Suprapubic skin (tissue), 4 donors: ENCODE measurements around the gene PTPN20. TPM values are rescaled to one million over a fixed set of nuclear protein-coding genes. Genes with fewer than 3 reads are reported as not detected.

Experiments used
- DNase-seq, 2 donors: peaks; one replicate each; pipeline ENCODE4 v3.0.0-alpha.2; 2019; ENCODE audit warnings: low spot score in 2 of 2
- H3K27ac ChIP-seq: fragments of 200-600 bp; sonication (generic); one replicate; pipeline ENCODE4 v1.5.1; 2019
- H3K27me3 ChIP-seq: fragments of 200-600 bp; sonication (generic); one replicate; pipeline ENCODE4 v1.5.1; 2019
- H3K36me3 ChIP-seq: fragments of 200-600 bp; sonication (generic); one replicate; pipeline ENCODE4 v1.5.1; 2019
- H3K4me1 ChIP-seq: fragments of 200-600 bp; sonication (generic); one replicate; pipeline ENCODE4 v1.5.1; 2019
- H3K4me3 ChIP-seq: fragments of 200-600 bp; sonication (generic); one replicate; pipeline ENCODE4 v1.5.1; 2019; ENCODE audit warnings: mild to moderate bottlenecking
- H3K9me3 ChIP-seq: fragments of 200-600 bp; sonication (generic); one replicate; pipeline ENCODE4 v1.5.1; 2019
- CTCF ChIP-seq, 2 donors: fragments of 200-600 bp in 1 of 2; fragments of 450-650 bp in 1 of 2; sonication (generic) in 1 of 2; IDR thresholded peaks; one replicate each; pipeline ENCODE4 v1.5.1; 2016 to 2019; ENCODE audit warnings: antibody characterized with exemption in 2 of 2, mild to moderate bottlenecking in 1 of 2, moderate library complexity in 1 of 2
- EP300 ChIP-seq: sonication (generic); formaldehyde crosslinking; IDR thresholded peaks from one replicate; pipeline ENCODE4 v1.6.1; 2017; ENCODE audit warnings: antibody characterized with exemption
- POLR2A ChIP-seq, 2 donors: fragments of 450-650 bp; IDR thresholded peaks; one replicate each; pipeline ENCODE4 v1.6.1; 2017; ENCODE audit warnings: antibody characterized with exemption in 2 of 2, mild to moderate bottlenecking in 2 of 2, moderate library complexity in 2 of 2
- POLR2AphosphoS5 ChIP-seq, 3 donors: sonication (generic); formaldehyde crosslinking; IDR thresholded peaks; one replicate each; pipeline ENCODE4 v1.6.1; 2017; ENCODE audit warnings: antibody characterized with exemption in 3 of 3
- WGBS: methylation state at CpG from one replicate; pipeline ENCODE4 v1.1.5; 2018; 5-methylcytosine and 5-hydroxymethylcytosine counted together
- total RNA-seq, 4 donors: library from RNA; depleted of rRNA; stranded (reverse); fragments of >200 nt; gene quantifications; one replicate each; pipeline ENCODE4 v1.1.0, GENCODE V29; 2016

Gene PTPN20
- total RNA-seq, 4 donors from 2014 or later = 3.2 to 11.5 (median 6.4) TPM

DNA sequence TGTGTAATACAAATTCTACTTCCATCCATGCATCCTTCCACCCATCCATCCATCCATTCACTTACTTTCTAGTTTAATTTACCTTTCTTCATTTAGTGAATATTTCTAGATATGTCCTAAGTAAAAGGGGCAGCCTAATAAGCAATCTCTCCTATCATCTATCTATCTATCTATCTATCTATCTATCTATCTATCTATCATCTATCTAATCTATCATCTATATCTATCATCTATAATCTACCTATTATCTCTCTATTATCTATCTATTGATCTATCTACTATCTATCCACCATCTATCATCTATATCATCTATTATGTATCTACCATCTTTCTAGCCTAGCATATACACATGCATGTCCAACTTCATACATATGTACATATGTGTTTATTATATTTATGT, 104.2 kb downstream of the PTPN20 start:
- no peak for DNase-seq
- Histone ChIP-seq H3K4me1 (peaks cover 5% of the 10 kb centered on the region), H3K27ac (no peak overlapping the region), H3K36me3 (no peaks in the 10 kb centered on the region), H3K27me3 (no peaks in the 10 kb centered on the region), H3K4me3 (no peak overlapping the region), H3K9me3 (no peaks in the 10 kb centered on the region)
- TF ChIP-seq POLR2A (IDR thresholded peaks at IDR 0.05) = no peak
- no peak for TF ChIP-seq EP300

- no peaks in the 10 kb centered on the region for H3K27me3 ChIP-seq
- 94% methylated on average over 8 of the region's 8 CpGs for WGBS
- no peak overlapping the region for H3K27ac ChIP-seq
- no peaks in the 10 kb centered on the region for H3K36me3 ChIP-seq
- peaks cover 5% of the 10 kb centered on the region for H3K4me1 ChIP-seq
- no peaks in the 10 kb centered on the region for H3K9me3 ChIP-seq
- H3K4me3 ChIP-seq = no peak overlapping the region
- TF ChIP-seq EP300 (no peak), POLR2A (IDR thresholded peaks at IDR 0.05) (no peak), POLR2AphosphoS5 (IDR thresholded peaks at IDR 0.05) (no peak), CTCF (IDR thresholded peaks at IDR 0.05) (no peak)
- DNase-seq = no peak
These were observed 105.3 kb downstream of the PTPN20 start for GRCh38 chr10:47016564-47016963.

GRCh38 chr10:47018026-47018735, 107.0 kb downstream of the PTPN20 start:
- no peaks in the 10 kb centered on the region for H3K27me3 ChIP-seq
- H3K4me3 ChIP-seq = no peak overlapping the region
- TF ChIP-seq CTCF (IDR thresholded peaks at IDR 0.05) = no peak
- TF ChIP-seq POLR2AphosphoS5 (IDR thresholded peaks at IDR 0.05) = no peak
- no peak for TF ChIP-seq POLR2A (IDR thresholded peaks at IDR 0.05)
- no peak for TF ChIP-seq EP300
- no peak overlapping the region for H3K27ac ChIP-seq
- H3K4me1 ChIP-seq = peaks cover 5% of the 10 kb centered on the region
- 86% methylated on average over 2 of the region's 2 CpGs for WGBS
- DNase-seq = no peak
- no peaks in the 10 kb centered on the region for H3K36me3 ChIP-seq
- H3K9me3 ChIP-seq = no peaks in the 10 kb centered on the region

DNA sequence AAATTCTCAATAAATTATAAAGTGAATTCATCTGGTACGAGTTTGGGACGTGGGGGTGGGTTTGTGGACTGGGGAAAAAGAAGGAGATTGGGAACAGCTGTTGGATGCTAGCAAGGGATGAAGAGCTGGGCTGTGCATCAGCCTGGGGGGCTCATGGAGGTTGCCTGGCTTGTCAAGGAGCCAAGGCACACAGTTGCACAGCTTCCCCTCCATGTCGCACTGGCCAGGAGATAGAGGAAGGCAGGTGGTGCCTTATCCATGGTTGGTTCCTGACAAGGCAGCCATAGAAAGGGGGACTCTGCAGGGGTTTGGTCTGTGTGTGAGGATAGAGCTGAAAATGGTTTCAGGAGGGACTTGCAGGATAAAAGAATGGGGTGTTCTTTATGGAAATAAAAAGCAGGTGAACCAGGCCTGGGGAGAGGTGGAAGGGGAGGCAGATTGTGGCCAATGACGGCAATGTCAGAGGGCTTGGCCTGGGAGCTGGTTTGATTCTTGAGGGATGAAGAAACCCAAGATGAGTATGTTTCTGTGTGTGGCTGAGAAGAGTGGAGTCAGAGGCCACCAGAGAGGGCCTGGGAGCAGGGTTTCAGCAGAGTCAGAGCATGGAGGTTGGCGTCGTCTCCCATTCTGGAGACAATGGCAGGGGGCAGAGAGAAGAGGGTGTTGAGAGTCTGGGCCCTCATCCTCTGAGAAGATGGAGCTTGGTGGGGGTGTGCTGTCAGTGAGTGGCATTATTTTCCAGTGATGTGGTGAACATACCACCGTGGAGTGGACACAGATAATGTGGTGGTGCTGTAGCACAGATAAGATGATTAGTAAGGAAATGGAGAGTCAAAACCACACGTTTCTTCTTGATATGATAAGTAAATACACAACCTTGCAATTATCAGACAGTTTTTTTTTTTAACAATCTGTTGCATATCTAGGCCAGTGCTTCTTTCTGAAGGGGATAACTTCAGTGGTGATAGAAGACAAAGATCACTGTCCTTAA, 108.2 kb downstream of the PTPN20 start:
- 83% methylated on average over 8 of the region's 8 CpGs for WGBS
- DNase-seq = peak in 1 of 2 donors; percentile 61
- Histone ChIP-seq H3K4me3 (no peak overlapping the region), H3K9me3 (no peaks in the 10 kb centered on the region), H3K27ac (no peak overlapping the region), H3K4me1 (peaks cover 1% of the 10 kb centered on the region), H3K27me3 (no peaks in the 10 kb centered on the region), H3K36me3 (no peaks in the 10 kb centered on the region)
- TF ChIP-seq POLR2AphosphoS5 (IDR thresholded peaks at IDR 0.05) (no peak), POLR2A (IDR thresholded peaks at IDR 0.05) (no peak), EP300 (no peak), CTCF (IDR thresholded peaks at IDR 0.05) (no peak)

GRCh38 chr10:47020471-47020870, 109.2 kb downstream of the PTPN20 start:
- DNase-seq = peak in 1 of 2 donors; percentile 83
- no peak for TF ChIP-seq CTCF (IDR thresholded peaks at IDR 0.05)
- TF ChIP-seq POLR2AphosphoS5 (IDR thresholded peaks at IDR 0.05) = no peak
- no peak for TF ChIP-seq EP300
- no peak for TF ChIP-seq POLR2A (IDR thresholded peaks at IDR 0.05)

More at GRCh38 chr10:47020471-47020870, 109.2 kb downstream of the PTPN20 start:
- no peaks in the 10 kb centered on the region for H3K9me3 ChIP-seq
- H3K4me1 ChIP-seq = peaks cover 3% of the 10 kb centered on the region
- 69% methylated on average over 5 of the region's 5 CpGs for WGBS
- no peaks in the 10 kb centered on the region for H3K36me3 ChIP-seq
- no peak overlapping the region for H3K27ac ChIP-seq
- no peaks in the 10 kb centered on the region for H3K27me3 ChIP-seq
- no peak overlapping the region for H3K4me3 ChIP-seq
